Panc1 (cell line): ENCODE results near the gene ADAMTS6. TPM values are rescaled to one million over a fixed set of nuclear protein-coding genes. Genes with fewer than 3 reads are reported as not detected.

Source experiments
- ATAC-seq: fragments of 200-7000 bp; cut with Tn5 transposase; 2 replicates; pipeline ENCODE4 v1.9.1; 2020; ENCODE audit warnings: mild to moderate bottlenecking, moderate library complexity
- BruUV-seq: library from RNA; stranded (reverse); fragments of 400-500 nt; replicated peaks from 2 replicates; lab custom pipeline; 2021; lab: Mats Ljungman, UMichigan
- CTCF ChIA-PET: fragments of 300-600 bp; sonication (Branson Sonifier 250); formaldehyde crosslinking; loops from one replicate; lab custom pipeline; 2022; ENCODE audit warnings: antibody characterized with exemption; lab: Charles Lee
- POLR2A ChIA-PET: fragments of 300-600 bp; sonication (Branson Sonifier 250); formaldehyde crosslinking; loops from one replicate; lab custom pipeline; 2022; ENCODE audit warnings: antibody characterized with exemption; lab: Charles Lee
- DNase-seq: peaks from one replicate; pipeline ENCODE4 v3.0.0-alpha.2; 2010; ENCODE audit warnings: low read depth, low spot score
- H3K27ac ChIP-seq: 2 replicates; pipeline ENCODE4 v1.5.1; 2011; ENCODE audit warnings: mild to moderate bottlenecking, low read length, inconsistent platforms
- H3K27me3 ChIP-seq: fragments of 200-500 bp; sonication (Bioruptor generic); 2 replicates; pipeline ENCODE4 v1.6.0; 2014; ENCODE audit warnings: low read length, inconsistent platforms; ENCODE audit not compliant: control insufficient read depth, insufficient read depth
- H3K36me3 ChIP-seq: fragments of 200-500 bp; sonication (Bioruptor generic); 2 replicates; pipeline ENCODE4 v1.5.1; 2014; ENCODE audit warnings: inconsistent platforms, mild to moderate bottlenecking, low read length, moderate library complexity; ENCODE audit not compliant: control insufficient read depth, insufficient read depth
- H3K4me1 ChIP-seq: 2 replicates; pipeline ENCODE4 v1.5.1; 2011; ENCODE audit warnings: inconsistent platforms, mild to moderate bottlenecking, low read length, moderate library complexity; ENCODE audit not compliant: control insufficient read depth, insufficient read depth
- H3K4me3 ChIP-seq, 2 experiments: 2 replicates each; pipeline ENCODE4 v1.5.1; 2011 to 2012; ENCODE audit warnings: low read depth in 2 of 2, low read length in 2 of 2, mild to moderate bottlenecking in 2 of 2, inconsistent platforms in 1 of 2, moderate library complexity in 1 of 2
- H3K9me3 ChIP-seq: fragments of 200-500 bp; sonication (Bioruptor generic); 2 replicates; pipeline ENCODE4 v1.5.1; 2014; ENCODE audit warnings: low read depth, mild to moderate bottlenecking, inconsistent platforms, low read length, moderate library complexity; ENCODE audit not compliant: control insufficient read depth, insufficient read depth
- POLR2AphosphoS5 ChIP-seq: IDR thresholded peaks from 2 replicates; pipeline ENCODE4 v1.6.1; 2012; ENCODE audit warnings: mild to moderate bottlenecking, low read depth, low read length, moderate library complexity
- SIN3A ChIP-seq: IDR thresholded peaks from 2 replicates; pipeline ENCODE4 v1.6.1; 2012; ENCODE audit warnings: low read depth, mild to moderate bottlenecking, low read length, moderate library complexity, borderline replicate concordance; ENCODE audit not compliant: insufficient read depth
- TCF7L2 ChIP-seq: IDR thresholded peaks from 2 replicates; pipeline ENCODE4 v1.6.1; 2011; ENCODE audit warnings: mild to moderate bottlenecking, low read depth, low read length, inconsistent platforms
- in situ Hi-C: cut with HindIII; loops from 2 replicates; pipeline ENCODE4 v1.10.0; 2016; ENCODE audit warnings: low sequenced_read_pairs, low pct_unique_long_range_greater_than_20kb
- intact Hi-C: fragments of 100-400 bp; cut with micrococcal nuclease; formaldehyde crosslinking; loops from one replicate; pipeline ENCODE4 v1.10.0; 2022; ENCODE audit not compliant: unreplicated experiment
- total RNA-seq: library from RNA; stranded (reverse); gene quantifications from one replicate; pipeline ENCODE4 v1.2.1, GENCODE V29; 2021; ENCODE audit not compliant: unreplicated experiment
- TF ChIP-seq, protein P1 (sequence below): fragments of 450-650 bp; IDR thresholded peaks from 2 replicates; pipeline ENCODE4 v1.5.1; 2017; ENCODE audit warnings: mild to moderate bottlenecking
- TF ChIP-seq, protein P2 (sequence below), 2 experiments: IDR thresholded peaks; 2 replicates each; pipeline ENCODE4 v1.6.1; 2011 to 2012; ENCODE audit warnings: low read depth in 2 of 2, control low read depth in 1 of 2, low read length in 1 of 2, mild to moderate bottlenecking in 1 of 2, moderate library complexity in 1 of 2; ENCODE audit not compliant: insufficient read depth in 1 of 2

ADAMTS6 gene
- total RNA-seq, 1 experiment from 2014 or later: 0.64 TPM

DNA sequence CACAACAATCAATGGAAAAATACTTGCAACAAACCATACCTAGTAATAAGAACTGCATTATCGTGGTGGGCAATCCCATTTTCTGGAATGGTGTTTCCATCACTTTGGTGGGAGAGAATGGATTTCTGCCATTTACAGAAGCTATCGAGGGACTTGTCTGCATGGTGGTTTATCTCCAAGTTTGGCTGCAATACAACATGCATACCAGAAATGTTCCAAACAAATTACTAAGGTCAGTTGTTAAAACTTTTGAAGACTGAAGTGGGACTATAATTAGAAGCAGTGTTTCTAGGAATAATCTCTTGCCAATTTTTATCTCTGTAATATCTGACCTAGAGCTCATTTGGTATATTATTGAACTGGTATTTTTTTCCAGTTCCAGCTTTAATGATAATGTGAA, 30.3 kb downstream of the ADAMTS6 start:
- Histone ChIP-seq H3K27me3 (no peaks in the 10 kb centered on the region), H3K27ac (no peak overlapping the region), H3K4me3 (no peak overlapping the region), H3K36me3 (no peaks in the 10 kb centered on the region), H3K4me1 (no peaks in the 10 kb centered on the region), H3K9me3 (no peaks in the 10 kb centered on the region)
- intact Hi-C loops: no loop called here
- POLR2A ChIA-PET: no interaction called here
- no peak for DNase-seq
- CTCF ChIA-PET: no interaction called here
- TF ChIP-seq TCF7L2 (no peak), SIN3A (no peak), POLR2AphosphoS5 (no peak)
- TF ChIP-seq, protein P1, sequence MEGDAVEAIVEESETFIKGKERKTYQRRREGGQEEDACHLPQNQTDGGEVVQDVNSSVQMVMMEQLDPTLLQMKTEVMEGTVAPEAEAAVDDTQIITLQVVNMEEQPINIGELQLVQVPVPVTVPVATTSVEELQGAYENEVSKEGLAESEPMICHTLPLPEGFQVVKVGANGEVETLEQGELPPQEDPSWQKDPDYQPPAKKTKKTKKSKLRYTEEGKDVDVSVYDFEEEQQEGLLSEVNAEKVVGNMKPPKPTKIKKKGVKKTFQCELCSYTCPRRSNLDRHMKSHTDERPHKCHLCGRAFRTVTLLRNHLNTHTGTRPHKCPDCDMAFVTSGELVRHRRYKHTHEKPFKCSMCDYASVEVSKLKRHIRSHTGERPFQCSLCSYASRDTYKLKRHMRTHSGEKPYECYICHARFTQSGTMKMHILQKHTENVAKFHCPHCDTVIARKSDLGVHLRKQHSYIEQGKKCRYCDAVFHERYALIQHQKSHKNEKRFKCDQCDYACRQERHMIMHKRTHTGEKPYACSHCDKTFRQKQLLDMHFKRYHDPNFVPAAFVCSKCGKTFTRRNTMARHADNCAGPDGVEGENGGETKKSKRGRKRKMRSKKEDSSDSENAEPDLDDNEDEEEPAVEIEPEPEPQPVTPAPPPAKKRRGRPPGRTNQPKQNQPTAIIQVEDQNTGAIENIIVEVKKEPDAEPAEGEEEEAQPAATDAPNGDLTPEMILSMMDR: no peak
- TF ChIP-seq, protein P2, sequence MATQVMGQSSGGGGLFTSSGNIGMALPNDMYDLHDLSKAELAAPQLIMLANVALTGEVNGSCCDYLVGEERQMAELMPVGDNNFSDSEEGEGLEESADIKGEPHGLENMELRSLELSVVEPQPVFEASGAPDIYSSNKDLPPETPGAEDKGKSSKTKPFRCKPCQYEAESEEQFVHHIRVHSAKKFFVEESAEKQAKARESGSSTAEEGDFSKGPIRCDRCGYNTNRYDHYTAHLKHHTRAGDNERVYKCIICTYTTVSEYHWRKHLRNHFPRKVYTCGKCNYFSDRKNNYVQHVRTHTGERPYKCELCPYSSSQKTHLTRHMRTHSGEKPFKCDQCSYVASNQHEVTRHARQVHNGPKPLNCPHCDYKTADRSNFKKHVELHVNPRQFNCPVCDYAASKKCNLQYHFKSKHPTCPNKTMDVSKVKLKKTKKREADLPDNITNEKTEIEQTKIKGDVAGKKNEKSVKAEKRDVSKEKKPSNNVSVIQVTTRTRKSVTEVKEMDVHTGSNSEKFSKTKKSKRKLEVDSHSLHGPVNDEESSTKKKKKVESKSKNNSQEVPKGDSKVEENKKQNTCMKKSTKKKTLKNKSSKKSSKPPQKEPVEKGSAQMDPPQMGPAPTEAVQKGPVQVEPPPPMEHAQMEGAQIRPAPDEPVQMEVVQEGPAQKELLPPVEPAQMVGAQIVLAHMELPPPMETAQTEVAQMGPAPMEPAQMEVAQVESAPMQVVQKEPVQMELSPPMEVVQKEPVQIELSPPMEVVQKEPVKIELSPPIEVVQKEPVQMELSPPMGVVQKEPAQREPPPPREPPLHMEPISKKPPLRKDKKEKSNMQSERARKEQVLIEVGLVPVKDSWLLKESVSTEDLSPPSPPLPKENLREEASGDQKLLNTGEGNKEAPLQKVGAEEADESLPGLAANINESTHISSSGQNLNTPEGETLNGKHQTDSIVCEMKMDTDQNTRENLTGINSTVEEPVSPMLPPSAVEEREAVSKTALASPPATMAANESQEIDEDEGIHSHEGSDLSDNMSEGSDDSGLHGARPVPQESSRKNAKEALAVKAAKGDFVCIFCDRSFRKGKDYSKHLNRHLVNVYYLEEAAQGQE (IDR thresholded peaks at IDR 0.05; ENCODE audit: insufficient read depth in 1 of 2, low read depth in 2 of 2, low read length in 1 of 2): no peak
- BruUV-seq: no TSS peak
- in situ Hi-C loops: no loop called here
- ATAC-seq: no peak

DNA sequence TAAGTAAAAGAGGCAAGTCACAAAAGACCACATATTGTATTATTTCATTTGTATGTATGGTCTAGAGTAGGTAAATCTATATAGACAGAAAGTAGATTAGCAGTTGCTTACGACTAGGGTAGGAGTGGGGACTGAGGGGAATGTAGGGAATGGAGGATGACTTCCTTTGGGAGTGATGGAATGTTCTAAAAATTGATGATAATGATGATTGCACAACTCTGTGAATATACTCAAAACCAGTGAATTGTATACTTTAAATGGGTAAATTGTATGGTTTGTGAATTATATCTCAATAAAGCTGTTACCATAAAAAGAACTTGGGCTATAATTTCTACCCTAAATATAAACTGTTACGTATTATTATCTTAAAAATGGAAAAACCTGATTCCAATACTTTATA, 35.0 kb downstream of the ADAMTS6 start:
- BruUV-seq: no TSS peak
- in situ Hi-C loops (no loop called here), intact Hi-C loops (no loop called here)
- ChIA-PET POLR2A (no interaction called here), CTCF (no interaction called here)
- no peaks in the 10 kb centered on the region for H3K4me1 ChIP-seq
- TF ChIP-seq TCF7L2 (no peak), POLR2AphosphoS5 (no peak), SIN3A (no peak)
- TF ChIP-seq, protein P2 (IDR thresholded peaks at IDR 0.05; ENCODE audit: insufficient read depth in 1 of 2, low read depth in 2 of 2, low read length in 1 of 2): no peak
- TF ChIP-seq, protein P1: no peak
- ATAC-seq (no peak), DNase-seq (no peak)
- H3K4me3 ChIP-seq: no peak overlapping the region
- H3K27me3 ChIP-seq: no peaks in the 10 kb centered on the region
- no peaks in the 10 kb centered on the region for H3K36me3 ChIP-seq
- H3K9me3 ChIP-seq: no peaks in the 10 kb centered on the region
- H3K27ac ChIP-seq: no peak overlapping the region
